A549 (cell line): ENCODE results near the gene OR9G4. TPM values are rescaled to one million over a fixed set of nuclear protein-coding genes. Genes with fewer than 3 reads are reported as not detected.

Source experiments
- NPAS2 ChIP-seq: fragments of 250-450 bp; sonication (Bioruptor Pico); IDR thresholded peaks from 2 replicates; pipeline ENCODE4 v1.8.0; 2022; ENCODE audit warnings: mild to moderate bottlenecking, moderate library complexity, borderline replicate concordance
- polyA plus RNA-seq, 4 experiments: library from polyadenylated mRNA; depleted of rRNA in 3 of 4; stranded (reverse); fragments of >200 nt; fragmentation: RNase III in 1 of 4; extraction: RNeasy Plus Mini Kit Qiagen cat#74134 plus additional on column Dnase treatment in 1 of 4; gene quantifications; 2 replicates in 3 of 4; 3 replicates in 1 of 4; pipeline ENCODE4 v1.2.3, GENCODE V29; 2011 to 2017
- small RNA-seq, 6 experiments: library from RNA; depleted of rRNA; stranded (forward); fragments of <200 nt; gene quantifications; one replicate each; pipeline ENCODE3, GENCODE V24; 2012
- TF ChIP-seq, protein P1 (sequence below): fragments of >200 bp; sonication (Bioruptor Twin); formaldehyde crosslinking; IDR thresholded peaks from 3 replicates; pipeline ENCODE4 v1.5.1; 2016

Gene OR9G4
- polyA plus RNA-seq, 2 of the 4 experiments (the other 2 are of a cell fraction) = not detected

DNA sequence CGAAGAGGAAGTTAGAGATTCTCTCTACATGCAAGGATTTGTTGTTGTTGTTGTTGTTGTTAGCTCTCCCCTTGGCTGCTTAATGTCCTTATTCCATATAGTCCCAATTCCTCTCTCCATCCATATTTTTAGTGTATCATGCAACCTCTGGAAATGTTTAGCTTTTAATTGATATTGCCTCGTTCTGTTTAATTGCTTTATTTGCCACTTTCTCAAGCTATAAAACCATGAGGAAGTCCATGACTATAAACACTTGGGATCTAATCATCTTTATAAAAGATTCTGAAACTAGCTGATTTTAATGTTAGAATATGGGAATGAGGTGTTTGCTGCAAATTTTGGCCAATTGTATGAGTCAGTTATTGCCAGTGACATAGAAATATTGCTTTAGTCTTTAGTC, 55.1 kb downstream of the OR9G4 start (continued):
- TF ChIP-seq, protein P1, sequence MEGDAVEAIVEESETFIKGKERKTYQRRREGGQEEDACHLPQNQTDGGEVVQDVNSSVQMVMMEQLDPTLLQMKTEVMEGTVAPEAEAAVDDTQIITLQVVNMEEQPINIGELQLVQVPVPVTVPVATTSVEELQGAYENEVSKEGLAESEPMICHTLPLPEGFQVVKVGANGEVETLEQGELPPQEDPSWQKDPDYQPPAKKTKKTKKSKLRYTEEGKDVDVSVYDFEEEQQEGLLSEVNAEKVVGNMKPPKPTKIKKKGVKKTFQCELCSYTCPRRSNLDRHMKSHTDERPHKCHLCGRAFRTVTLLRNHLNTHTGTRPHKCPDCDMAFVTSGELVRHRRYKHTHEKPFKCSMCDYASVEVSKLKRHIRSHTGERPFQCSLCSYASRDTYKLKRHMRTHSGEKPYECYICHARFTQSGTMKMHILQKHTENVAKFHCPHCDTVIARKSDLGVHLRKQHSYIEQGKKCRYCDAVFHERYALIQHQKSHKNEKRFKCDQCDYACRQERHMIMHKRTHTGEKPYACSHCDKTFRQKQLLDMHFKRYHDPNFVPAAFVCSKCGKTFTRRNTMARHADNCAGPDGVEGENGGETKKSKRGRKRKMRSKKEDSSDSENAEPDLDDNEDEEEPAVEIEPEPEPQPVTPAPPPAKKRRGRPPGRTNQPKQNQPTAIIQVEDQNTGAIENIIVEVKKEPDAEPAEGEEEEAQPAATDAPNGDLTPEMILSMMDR = no peak
- no peak for TF ChIP-seq NPAS2

Small RNA genes within 50 kb of the gene (small RNA-seq; reads per million reads assigned to genes)
- 0 reads per million in 6 experiments for gene AP001803.1
- gene MIR6128 = 0 reads per million in 6 experiments

Other genes with a start within 250 kb of the OR9G4 start
- not detected in 2 replicates for gene OR5M11, start 205.4 kb downstream of the OR9G4 start, polyA plus RNA-seq (2011; rRNA removed)
- not detected in 3 replicates for gene OR5M11, start 205.4 kb downstream of the OR9G4 start, polyA plus RNA-seq (2017; fragmentation: RNase III; extraction: RNeasy Plus Mini Kit Qiagen cat#74134 plus additional on column Dnase treatment)
- not detected in 2 replicates for gene OR5M10, start 171.0 kb downstream of the OR9G4 start, polyA plus RNA-seq (2011; rRNA removed)
- gene OR5M10, start 171.0 kb downstream of the OR9G4 start, polyA plus RNA-seq (2017; fragmentation: RNase III; extraction: RNeasy Plus Mini Kit Qiagen cat#74134 plus additional on column Dnase treatment) = not detected in 3 replicates
- gene OR5M1, start 133.8 kb downstream of the OR9G4 start, polyA plus RNA-seq (2011; rRNA removed) = not detected in 2 replicates
- not detected in 3 replicates for gene OR5M1, start 133.8 kb downstream of the OR9G4 start, polyA plus RNA-seq (2017; fragmentation: RNase III; extraction: RNeasy Plus Mini Kit Qiagen cat#74134 plus additional on column Dnase treatment)
- gene OR5AP2, start 106.3 kb downstream of the OR9G4 start, polyA plus RNA-seq (2011; rRNA removed) = not detected in 2 replicates
- not detected in 3 replicates for gene OR5AP2, start 106.3 kb downstream of the OR9G4 start, polyA plus RNA-seq (2017; fragmentation: RNase III; extraction: RNeasy Plus Mini Kit Qiagen cat#74134 plus additional on column Dnase treatment)
- gene OR5AR1, start 85.0 kb downstream of the OR9G4 start, polyA plus RNA-seq (2011; rRNA removed) = not detected in 2 replicates
- not detected in 3 replicates for gene OR5AR1, start 85.0 kb downstream of the OR9G4 start, polyA plus RNA-seq (2017; fragmentation: RNase III; extraction: RNeasy Plus Mini Kit Qiagen cat#74134 plus additional on column Dnase treatment)
- gene OR9G1, start 49.6 kb downstream of the OR9G4 start, polyA plus RNA-seq (2011; rRNA removed) = not detected in 2 replicates
- not detected in 3 replicates for gene OR9G1, start 49.6 kb downstream of the OR9G4 start, polyA plus RNA-seq (2017; fragmentation: RNase III; extraction: RNeasy Plus Mini Kit Qiagen cat#74134 plus additional on column Dnase treatment)
- gene OR5AK2, start 240.2 kb upstream of the OR9G4 start, polyA plus RNA-seq (2011; rRNA removed) = not detected in 2 replicates
- not detected in 3 replicates for gene OR5AK2, start 240.2 kb upstream of the OR9G4 start, polyA plus RNA-seq (2017; fragmentation: RNase III; extraction: RNeasy Plus Mini Kit Qiagen cat#74134 plus additional on column Dnase treatment)